Smooth muscle cell of the brain vasculature (primary cell): ENCODE results near the gene HMGN4.

Experiments
- DNase-seq: peaks from one replicate; pipeline ENCODE4 v3.0.0-alpha.2; 2012; ENCODE audit warnings: low read depth, low spot score

Gene HMGN4

DNA sequence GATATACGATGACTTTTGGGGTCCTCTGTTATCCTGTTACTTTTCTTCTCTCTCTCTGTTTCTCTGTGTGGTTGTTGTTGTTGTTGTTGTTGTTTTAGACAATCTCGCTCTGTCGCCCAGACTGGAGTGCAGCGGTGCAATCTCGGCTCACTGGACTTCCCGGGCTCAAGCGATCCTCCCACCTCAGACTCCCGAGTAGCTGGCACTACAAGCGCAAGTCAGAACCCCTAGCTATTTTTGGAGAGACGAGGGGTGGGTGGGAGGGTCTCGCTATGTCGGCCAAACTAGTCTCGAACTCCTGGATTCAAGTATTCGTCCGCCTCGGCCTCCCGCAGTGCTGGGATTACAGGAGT lies 39.5 kb downstream of the HMGN4 start:
- DNase-seq: no peak

DNA sequence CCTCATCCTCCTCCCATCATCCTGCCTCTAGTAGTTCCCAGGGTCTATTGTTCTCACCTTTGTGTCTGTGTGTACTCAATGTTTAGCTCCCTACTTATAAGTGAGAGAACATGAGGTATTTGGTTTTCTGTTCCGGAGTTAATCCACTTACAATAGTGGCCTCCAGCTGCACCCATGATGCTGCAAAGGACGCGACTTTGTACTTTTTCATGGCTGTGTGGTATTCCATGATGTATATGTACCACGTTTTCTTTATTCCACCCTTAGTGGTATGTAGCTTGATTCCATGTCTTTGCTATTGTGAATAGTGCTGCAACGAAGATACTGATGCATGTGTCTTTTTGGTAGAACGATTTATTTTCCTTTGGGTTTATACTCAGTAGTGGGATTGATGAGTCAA lies 40.1 kb downstream of the HMGN4 start:
- DNase-seq: no peak

DNA sequence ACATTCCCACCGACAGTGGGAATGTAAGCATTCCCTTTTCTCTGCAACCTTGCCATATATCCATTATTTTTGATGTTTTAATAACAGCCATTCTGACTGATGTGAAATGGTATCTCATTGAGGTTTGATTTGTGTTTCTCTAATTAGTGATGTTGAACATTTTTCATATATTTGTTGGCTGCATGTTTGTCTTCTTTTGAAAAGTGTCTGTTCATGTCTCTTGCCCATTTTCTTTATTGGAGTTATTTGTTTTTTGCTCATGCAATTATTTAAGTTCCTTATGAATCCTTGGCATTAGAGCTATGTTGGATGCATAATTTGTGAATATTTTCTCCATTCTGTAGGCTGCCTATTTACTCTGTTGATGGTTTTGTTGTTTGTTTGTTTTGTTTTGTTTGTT lies 40.6 kb downstream of the HMGN4 start:
- DNase-seq: no peak

- DNase-seq: no peak
Measured at GRCh38 chr6:26581164-26581915, 43.2 kb downstream of the HMGN4 start.

GRCh38 chr6:26588965-26589364 lies 50.8 kb downstream of the HMGN4 start:
- no peak for DNase-seq

DNA sequence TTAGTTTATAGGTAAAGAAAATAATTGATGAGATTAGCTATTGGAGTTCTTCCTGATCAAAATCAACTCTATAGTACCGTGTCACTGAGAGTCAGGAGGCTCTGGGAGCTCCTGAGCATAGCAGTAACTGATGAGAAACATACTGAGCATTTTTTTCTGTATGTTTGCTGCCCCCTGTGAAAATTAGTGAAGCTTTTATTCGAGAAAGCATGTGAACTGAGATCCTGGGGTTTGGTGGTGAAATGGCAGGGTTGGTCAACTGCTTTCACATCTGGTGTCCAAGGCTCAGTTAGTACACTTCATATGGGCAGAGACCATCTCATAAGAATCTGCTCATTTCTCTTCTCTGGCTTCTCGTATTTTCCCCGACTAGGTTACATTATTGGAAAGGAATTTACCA lies 54.5 kb downstream of the HMGN4 start:
- no peak for DNase-seq

GRCh38 chr6:26593278-26594130 lies 55.3 kb downstream of the HMGN4 start:
- no peak for DNase-seq

DNA sequence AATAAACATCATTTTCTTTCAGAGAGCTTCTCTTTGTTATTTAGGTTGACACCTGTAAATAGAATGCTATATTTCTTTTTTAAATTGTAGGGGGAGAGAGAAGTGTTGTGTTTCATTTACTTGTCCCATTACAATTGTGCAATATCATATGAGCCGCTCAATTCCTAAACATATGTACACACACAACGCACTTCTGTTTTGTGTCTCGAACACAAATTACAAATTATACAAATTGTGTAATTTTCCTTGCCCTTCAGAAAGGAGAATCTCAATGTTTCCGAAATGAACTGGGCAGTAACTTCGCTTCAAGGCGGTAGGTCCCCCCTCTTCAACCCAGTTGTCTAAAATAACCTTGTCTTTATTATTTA lies 55.9 kb downstream of the HMGN4 start:
- DNase-seq: no peak

GRCh38 chr6:26594730-26595632 lies 56.8 kb downstream of the HMGN4 start:
- no peak for DNase-seq

GRCh38 chr6:26595669-26596269 lies 57.6 kb downstream of the HMGN4 start:
- DNase-seq: peak; percentile 70
